ENCODE data around the gene SF3A1.
A peak's percentile ranks its signal among the peaks of the same experiment; 100 is the strongest.
"Not testable (repeated sequence)": the region's sequence is repeated elsewhere in the genome, so short reads cannot be mapped to it uniquely, and the experiment has no call there.

SF3A1 gene

DNA sequence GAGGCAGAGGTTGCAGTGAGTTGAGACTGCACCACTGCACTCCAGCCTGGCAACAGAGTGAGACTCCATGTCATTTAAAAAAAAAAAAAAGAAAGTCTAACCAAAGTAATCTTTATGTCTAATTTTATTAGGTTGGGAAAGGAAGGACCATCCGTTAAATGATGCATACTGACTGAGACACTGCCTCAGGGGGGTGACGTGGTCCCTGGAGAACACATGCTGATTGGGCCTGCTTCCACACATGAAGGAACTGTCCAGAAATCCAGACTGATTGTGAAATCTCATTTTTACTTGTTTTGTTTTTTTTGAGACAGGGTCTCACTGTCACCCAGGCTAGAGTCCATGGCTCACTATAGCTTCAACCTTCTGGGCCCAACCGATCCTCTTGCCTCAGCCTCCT, 5.5 kb downstream of the SF3A1 start:
- DNase-seq (ENCODE audit: low read depth): no peak

DNA sequence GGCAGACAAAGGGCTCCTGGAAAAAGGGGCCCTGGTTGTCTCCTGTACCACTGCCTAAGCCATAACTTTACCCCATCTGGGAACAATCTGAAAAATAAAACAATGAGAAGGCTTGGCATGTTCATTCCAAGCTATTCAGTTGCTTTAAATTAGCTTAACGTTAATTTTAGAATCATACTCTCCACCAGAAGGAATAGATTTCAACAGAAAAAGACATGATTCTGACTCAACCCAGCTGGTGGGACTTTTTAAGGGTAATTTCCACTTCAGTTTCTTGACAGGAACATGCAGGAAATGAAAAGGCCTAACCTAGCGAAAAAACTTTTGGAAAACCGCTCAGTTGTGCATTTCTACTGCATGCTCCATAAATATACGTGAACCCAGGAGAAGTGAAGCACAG, 7.9 kb downstream of the SF3A1 start:
- DNase-seq (ENCODE audit: low read depth): no peak

DNA sequence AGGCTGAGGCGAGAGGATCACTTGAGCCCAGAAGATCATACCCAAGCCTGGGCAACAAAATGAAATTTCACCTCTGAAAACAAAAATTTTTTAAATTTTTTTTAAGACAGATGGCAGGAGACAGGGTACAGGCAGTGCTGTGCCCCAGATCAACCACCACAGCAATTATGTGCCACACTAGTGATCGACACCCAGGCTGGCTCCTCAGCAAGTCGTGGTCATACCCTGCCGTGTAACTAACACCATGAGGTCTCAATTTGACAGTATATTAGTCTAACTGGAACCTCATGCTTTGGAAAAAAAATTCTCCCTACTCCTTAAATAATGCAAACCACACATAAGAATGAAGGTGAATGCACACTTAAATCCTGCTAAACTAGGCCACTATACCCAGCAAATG, 8.3 kb downstream of the SF3A1 start:
- no peak for DNase-seq (ENCODE audit: low read depth)

DNA sequence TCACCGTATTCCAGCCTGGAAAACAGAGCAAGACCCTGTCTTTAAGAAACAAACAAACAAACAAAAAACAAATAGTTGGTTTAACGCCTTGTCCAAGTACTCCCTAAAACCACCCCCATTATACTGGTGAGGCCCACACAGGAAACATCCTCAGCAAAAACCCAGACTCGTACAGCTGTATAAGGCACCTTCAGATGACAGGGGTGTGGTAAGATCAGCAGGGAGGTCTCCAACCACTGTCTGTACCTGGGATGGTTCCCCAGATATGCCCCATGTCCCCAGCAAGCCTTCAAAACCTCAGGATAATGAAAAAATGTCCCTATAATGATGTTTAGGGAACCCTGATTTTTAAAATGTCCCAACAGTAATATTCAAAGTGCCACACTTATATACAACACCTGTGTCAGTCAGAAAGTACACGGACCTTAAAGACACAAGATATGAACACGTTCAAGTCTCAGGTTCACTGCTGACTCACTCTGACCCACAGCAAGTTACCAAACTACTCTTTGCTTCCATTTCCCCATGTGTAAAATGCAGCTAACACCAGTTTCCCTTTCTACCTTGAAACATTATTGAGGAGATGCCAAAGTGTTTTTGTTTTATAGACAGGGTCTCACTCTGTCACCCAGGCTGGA, 9.3 kb downstream of the SF3A1 start:
- no peak for DNase-seq (ENCODE audit: low read depth)

DNA sequence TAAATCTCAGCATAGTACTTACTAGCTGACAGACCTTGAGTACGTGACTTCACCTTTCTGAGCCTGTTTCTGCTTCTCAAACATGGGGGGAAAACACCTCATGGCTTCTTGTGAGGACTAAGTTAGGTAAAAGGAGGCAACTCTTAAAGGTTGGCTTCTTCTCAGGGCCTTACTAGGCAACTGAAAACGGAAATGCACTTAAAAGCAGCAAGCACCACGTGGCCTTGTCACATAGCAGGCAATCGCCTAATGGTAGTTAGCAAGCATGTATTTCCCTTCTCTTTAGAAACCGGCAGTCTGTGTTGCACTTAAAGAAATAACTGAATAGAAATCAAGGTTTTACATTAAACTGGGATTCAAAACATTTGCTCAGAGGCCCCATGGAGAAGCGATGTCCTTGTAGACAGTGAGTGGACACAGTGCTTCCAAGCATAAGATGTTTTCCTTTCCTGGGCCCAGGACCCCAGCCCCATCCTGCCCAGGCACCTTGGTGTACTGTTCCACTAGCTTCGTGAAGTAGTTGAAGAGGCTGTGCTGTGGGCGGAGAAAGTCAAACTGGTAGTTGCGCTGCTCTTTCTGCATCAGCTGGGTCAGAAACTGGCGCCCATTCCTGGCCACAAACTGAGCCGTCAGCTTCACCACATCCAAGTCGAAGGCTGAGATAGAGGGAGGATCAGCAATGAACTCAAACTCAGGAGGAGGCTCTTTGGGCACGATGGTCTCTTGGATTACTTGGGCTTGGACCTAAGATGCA, 12.1 kb downstream of the SF3A1 start:
- peak; percentile 14 for DNase-seq (ENCODE audit: low read depth)

DNA sequence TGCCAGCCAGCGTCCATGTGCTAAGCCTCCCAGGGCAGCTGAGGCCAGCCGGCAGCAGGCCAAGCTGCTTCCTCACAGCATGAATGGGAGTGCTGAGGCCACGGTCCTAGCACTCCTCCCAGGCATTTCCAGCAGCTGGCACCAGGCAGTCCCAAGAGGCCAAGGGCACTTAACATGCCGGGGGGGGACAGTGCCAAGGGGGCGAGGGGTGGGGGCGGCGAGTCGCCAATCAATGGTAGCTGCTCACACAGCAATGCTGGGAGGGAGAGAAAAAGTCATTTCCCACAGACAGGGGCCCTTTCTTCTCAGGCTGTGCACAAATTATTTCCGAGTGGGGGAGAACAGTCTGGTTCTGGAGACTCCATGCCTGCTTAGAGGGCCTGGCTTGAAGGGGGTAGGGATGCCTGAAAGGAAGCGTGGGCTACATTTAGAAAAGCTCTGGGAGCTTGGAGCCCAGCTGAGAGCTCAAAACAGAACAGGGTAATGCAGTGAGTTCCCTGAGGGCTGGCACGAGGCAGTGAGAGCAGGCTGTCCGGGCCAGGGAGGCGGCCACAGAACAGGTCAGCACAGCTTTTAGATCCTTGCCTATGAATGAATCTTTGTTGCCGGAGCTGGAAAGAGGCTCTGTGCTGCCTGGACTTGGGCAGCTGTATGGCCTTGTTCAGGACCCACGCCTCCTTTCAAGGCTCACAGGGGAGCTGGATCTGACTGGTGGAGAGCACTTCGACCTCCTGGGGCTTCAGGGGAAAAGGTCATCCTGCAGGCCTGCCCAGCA, 15.6 kb downstream of the SF3A1 start:
- no peak for DNase-seq (ENCODE audit: low read depth)

DNA sequence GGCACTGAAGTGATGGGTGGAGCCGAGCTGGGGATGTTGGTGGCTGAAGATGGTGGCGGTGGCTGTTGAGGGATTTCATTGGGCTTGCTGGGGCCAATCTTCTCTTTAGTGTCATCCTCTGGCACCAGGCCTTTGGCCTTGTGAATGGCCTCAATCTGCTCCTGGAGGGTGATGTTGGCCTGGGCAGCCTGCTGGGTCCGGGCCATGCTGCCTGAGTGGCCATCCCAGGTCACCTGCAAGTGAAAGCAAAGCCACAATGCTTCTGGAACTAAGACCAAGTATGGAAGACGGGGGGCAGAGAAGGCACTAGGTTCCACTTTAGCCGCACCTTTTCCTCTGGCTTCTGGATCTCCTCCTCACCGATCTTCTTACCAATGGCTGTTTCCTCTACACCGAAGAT, 17.9 kb downstream of the SF3A1 start:
- no peak for DNase-seq (ENCODE audit: low read depth)

DNA sequence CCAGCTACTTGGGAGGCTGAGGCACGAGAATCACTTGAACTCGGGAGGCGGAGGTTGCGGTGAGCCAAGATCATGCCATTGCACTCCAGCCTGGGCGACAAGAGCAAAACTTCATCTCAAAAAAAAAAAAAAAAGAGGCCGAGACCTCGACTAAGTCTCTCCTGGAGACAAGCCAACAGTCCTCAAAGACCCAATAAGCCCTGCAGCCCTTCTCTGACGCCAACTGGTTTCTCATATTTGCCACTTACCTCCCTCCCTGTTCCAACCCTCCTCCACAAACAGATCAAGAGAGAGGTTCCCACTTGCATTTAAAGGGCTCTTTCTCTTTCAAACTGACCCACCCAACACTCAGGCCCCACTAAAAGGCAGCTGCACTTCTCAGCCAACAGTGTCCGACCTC, 18.4 kb downstream of the SF3A1 start:
- DNase-seq (ENCODE audit: low read depth): not testable (repeated sequence)

DNA sequence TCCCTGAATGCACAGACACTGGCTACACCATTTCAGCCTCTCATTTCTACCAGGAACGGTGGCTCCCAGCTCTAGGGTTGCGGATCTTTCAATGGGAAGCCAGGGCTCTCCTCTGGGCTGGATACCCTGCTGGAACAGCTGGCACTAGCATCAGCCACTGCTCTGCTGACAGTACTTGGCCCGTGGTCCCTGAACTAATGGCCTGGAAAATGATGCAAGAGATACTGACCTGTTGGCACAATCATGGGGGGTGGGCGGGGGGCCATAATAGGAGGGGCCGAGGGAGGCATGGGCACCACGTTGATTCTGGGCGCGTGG, 19.3 kb downstream of the SF3A1 start:
- DNase-seq (ENCODE audit: low read depth): no peak

DNA sequence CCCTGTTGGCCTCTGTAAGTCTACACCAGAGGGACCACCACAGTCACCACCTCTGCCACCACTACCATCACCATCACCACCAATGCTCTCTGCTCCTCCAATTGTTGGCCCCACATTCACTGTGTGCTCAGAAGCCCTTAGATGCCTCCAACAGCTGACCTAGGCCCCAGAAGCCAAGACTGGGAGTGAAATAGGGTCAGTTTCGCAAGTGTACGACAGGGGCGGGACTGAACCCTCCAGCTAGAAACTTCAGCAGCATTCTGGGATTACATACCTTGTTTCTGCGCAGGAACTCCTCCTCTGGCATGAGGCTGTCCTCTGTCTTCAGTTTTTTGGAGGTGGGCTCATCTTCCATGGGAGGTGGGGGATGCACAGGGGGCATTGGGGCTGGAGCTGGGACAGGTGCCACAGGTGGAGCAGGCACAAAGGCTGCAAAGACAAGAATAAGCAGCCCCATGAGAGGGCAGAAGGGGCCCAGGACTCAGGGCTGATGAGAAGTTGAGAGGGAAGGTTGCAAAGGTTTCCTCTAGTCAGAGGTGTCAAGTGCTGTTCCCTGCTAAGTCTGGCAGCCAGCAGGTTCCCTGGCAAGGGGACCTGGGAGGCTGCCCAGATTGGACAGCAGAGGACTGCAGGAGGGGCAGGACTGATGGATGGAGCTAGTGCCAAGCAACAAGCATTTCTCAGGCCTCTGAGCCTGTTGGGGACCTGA, 19.8 kb downstream of the SF3A1 start:
- DNase-seq (ENCODE audit: low read depth): no peak

DNA sequence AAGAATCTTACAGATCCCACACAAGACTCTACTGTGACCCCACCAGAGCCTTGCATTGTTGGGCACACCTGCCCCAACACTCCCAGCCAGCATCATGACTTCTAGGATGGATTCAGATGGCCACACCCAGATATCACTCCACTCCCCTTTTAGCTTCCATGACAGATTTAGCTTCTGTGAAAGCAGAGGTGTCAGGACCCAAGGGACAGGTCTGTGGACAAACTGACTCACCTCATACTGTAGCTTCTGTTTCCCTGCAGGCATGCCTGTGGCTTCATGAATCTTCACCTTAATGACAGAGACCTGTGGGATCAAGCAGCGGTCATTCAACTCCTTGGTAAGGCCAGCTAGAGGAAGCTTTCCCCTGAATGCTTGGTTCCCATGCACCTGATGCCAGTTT, 21.5 kb downstream of the SF3A1 start:
- no peak for DNase-seq (ENCODE audit: low read depth)

DNA sequence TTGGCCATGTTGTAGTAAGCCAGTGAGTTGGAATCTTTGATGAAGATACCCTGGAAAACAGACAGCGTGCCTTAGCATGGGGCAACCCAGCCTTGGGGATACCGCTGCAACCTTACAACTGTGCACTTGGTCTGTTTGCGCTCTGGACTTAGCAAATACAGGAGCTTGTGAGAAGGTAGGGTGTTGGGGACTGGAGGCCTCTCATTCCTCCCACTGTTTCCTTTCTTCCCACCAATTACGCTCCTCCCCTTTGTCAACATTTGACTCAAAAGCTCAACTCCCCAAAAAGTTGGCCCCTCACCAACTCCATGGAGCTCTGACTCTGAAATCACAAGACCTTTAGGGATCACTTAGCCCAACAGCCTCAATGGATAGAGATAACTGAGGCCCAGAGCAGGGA, 22.0 kb downstream of the SF3A1 start:
- no peak for DNase-seq (ENCODE audit: low read depth)

DNA sequence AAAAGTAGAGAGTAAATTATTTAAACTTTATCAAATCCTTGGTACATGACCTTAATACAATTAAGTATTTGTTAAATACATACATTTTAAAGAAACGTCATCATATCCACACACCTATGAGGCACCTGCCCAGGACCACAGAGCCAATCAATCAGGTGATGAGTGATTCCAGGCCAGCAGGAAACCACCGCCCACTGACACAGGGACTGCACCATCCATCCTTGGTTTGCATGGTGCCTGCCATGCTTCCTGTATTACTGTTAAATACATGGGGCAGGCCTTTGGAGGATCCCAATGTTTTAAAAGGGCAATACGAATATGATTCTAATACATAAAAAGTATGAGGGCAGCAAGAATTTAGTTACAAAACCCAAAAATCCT, 23.0 kb downstream of the SF3A1 start:
- DNase-seq (ENCODE audit: low read depth): no peak

DNA sequence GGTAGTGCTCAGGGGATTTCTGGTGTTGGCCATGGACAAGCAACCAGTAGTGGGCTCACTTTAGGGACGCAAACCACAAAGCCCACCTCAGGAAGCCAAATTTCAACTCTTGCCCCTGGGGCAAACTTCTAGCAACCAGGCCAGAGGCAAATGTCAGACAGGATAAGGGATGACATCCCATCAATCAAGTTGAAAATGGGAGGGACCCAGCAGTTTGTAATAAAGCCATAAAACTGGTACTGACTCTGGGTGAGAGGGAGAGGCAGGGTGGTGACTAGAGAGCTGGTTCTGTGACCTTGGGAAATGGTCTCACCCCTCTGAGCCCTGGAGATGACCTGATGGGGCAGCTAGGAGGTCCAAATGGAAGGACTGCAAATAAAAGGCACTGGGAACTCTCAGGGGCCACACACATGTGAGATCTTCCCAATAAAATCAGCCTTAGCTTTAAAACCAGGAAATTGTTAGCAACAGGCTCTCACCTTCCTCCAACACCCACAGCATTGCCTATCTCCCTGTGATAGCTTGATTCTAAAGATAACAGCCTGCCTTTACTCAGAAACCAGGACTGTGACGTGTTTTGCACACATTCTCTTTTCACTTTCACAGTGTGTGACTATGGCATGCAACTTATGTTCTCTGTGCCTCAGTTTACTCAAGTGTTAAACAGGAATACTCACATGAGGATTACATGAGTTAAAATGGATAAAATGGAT, 23.5 kb downstream of the SF3A1 start:
- DNase-seq (ENCODE audit: low read depth): no peak

DNA sequence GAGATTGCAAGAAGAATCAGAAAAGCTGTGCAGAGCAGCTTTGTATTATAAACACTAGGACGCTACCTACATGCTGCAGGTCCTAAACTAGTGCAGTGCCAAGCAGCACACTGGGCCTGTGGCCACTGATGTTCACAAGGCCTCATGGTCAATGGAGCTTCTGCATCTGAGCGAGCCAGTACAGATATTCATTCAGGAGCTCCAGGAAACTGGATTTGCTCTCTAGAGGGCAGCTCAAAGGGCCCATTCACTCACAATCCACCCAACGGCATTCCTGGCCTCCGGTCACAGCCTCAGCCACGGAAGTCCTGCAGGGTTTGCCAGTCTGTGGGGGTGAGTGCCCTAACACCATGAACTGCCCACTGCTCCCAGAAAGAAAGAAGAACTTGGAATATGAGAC, 24.1 kb downstream of the SF3A1 start:
- no peak for DNase-seq (ENCODE audit: low read depth)

DNA sequence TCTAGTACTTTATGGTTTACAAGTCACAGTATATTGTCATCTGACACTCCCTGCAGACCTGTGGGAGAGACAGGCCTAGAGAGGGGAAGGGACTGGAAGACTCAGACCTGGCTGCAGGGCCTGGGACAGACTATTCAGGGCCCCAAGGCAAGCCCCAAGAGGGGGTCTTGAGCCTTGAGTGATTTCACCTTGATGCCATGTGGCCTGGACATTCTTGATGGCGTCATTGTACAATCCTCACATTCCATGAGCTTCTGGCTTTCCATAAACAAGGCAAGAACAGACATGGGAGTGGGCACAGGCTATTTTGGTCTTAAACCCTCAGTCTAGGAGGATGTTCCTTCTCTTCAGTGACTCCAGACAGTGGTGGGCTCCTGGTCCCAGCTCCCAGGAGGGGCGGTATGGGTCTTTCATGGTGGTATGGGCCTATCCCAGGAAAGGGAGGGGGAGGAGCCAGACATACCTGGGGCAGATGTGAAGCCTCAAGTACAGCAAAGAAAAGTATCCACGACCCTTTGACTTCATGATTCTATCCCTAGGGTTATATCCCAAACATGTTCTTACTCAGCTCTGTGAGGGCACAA, 28.1 kb downstream of the SF3A1 start:
- no peak for DNase-seq (ENCODE audit: low read depth)

DNA sequence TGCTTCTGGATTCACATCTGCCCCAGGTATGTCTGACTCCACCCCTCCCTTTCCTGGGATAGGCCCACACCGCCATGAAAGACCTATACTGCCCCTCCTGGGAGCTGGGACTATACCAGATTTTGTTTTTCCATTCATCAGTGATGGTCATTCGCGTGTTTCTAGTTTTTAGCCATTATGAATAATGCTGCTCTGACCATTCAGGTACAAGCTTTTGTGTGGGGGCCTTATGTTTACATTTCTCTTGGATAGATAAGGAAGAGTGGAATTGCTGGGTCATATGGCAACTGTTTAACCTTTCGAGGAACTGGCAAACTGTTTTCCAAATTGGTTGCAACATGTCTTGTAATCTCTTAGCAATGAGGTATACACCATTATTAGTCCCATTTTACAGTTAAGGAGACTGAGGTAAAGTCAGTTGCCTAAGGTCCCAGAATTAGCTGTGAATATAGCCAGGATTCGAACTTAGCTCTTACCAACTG, 28.8 kb downstream of the SF3A1 start:
- DNase-seq (ENCODE audit: low read depth): no peak

DNA sequence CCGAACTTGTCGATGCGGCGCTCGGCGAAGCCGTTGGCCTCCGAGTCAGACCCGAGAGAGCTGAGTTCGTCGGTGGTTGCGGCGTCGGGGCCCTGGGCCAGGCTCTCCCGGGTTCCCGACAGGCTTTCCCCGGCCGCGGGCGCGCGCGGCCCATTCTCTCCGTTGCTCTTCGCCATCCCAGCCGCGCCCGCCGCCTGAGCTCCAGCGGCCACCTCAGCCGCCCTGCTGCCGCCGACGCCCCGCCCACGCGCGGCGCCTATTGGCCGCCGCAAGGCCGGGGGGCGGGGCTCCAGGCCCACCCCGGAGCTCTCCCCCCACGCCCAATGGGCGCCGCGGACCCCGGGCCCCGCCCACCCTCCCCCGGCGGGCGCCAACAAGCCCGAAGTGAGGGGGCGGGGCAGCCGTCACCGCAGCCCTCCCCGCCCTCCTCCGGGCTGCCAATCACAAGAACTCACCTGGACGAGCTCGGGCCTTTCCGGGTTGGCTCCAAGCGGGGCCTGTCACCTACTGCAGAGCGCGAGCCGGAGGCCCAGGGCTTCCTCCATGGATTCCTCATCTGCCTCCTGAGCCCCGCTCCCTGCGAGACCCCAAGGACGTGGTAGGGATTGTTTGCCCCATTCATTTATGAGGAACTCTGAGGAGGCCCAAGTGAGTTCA, 29.9 kb downstream of the SF3A1 start, which contains the start of gene TBC1D10A:
TSS of gene TBC1D10A (minus strand) at position 236 of the 657 bp plus-strand sequence. CDS start at position 176, 60 bp downstream.
- peak; percentile 91 for DNase-seq (ENCODE audit: low read depth)

DNA sequence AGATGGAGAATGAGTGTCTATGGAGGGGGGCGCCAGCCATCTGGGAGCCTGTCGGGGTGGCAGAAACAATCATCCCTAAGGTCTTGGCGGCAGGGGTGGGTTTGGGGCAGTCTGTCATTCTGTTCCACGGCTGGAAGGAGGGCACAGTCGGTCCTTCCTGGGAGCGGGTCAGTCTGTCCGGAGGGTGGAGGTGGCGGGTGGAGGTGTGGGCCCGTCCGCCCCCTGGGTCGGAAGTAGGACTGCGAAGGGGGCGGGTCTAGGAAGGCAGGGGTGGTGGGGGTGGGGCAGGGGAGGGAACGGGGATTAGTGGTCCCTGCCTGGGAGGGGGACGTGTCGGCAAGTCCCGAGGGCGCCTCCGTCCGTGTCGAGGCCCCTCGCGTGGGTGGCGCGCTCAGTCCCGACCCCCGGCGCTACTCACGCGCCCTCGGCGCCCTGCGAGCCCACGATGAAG, 30.4 kb downstream of the SF3A1 start:
- DNase-seq (ENCODE audit: low read depth): no peak

DNA sequence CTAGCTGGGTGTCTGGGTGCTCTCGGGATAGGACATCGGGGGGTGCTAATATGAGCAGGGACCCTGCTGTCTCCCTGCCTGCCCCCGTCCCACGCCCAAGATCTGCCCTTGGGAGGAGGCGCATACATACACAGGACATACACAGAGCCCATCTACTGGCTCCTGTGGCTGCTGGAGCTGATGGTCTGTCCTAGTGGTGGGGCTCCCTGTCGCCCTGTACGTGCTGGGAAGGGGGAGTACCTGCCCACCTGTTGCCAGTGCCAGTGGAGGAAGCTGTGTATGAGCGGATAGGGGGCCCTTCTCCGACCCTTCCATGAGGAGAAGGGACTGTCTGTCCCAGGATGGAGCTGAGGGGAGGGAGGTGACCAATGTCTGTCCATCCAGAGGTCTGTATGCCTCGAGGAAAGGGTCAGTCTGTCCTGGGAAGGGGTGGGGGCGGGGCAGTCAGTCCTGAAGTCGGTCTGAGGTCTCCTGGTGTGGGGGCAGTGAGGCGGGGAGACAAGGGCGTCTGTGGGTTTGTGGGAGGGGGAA, 30.9 kb downstream of the SF3A1 start:
- DNase-seq (ENCODE audit: low read depth): no peak

Measured in activated T-cell treated with anti-CD3 and anti-CD28 coated beads for 24 hours (primary cell).